ENCODE measurements around the gene MOK.
A peak's percentile ranks its signal among the peaks of the same experiment; 100 is the strongest.
"Not testable (repeated sequence)": the region's sequence is repeated elsewhere in the genome, so short reads cannot be mapped to it uniquely, and the experiment has no call there.

The MOK gene, protein sequence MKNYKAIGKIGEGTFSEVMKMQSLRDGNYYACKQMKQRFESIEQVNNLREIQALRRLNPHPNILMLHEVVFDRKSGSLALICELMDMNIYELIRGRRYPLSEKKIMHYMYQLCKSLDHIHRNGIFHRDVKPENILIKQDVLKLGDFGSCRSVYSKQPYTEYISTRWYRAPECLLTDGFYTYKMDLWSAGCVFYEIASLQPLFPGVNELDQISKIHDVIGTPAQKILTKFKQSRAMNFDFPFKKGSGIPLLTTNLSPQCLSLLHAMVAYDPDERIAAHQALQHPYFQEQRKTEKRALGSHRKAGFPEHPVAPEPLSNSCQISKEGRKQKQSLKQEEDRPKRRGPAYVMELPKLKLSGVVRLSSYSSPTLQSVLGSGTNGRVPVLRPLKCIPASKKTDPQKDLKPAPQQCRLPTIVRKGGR

DNA sequence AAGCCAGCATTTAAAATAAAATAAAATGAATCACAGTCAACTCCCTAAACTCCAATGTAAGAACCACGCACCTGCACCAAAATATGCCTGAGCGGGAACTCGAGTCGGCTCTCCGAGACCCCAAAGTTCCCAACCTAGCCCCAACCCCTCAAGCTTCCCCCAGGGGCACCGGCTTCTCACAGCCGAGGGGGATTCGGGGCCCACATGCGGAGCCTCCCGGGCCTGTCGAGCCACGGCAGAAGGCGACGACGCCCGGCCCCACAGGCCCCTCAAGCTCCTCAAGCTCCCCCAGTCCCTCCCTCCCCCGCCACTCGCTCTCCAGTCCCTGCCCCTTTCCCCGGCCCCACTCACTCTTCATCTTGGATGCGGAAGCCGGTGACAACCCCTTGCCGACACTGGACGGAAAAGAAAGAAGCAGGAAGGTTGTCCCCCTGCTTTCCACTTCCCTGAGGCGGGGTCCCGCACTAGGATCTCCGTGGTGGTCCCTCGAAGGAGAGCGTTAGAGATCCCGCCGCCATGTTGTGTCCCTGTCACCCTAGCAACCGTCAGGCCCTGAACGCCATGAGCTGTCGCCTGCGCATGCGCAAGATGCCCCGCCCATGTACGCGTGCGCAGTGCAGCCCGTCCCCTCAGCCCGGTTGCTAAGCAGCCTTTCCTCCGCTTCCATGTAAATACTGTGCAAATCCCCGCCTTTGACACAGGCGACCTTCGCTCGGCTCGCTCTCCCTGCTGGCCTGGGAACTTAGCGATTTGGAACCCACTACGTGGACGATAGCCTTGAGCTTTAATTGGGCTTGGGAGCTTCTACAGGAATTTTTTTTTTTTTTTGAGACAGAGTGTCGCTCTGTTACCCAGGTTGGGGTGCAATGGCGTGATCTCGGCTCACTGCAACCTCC, at the start of gene MOK:
MOK (minus strand) TSS at position 554 of the 896 bp plus-strand sequence; CDS start at position 358, 196 bp downstream.
- DNase-seq = peak; percentile 98

DNA sequence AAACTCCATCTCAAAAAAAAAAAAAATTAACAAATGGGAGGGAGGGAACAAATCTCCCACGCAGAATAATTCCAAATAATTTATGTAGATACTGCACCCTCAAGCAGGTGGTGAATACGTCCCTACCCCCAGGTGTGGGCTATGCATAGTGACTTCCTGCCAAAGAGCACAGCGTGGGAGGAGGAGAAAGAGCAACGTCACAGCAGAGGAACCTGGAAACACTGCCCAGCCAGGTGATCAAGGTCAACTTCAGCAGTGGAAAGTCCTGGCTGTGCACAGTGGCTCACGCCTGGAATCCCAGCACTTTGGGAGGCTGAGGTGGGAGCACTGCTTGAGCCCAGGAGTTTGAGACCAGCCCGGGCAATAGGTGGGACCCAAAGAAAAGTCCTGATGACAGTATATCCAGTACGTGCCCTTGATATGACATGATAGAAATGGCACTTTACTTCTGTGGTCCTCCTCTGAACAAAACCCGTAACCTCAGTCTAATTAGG, 48.2 kb upstream of the MOK start:
- DNase-seq = no peak

DNA sequence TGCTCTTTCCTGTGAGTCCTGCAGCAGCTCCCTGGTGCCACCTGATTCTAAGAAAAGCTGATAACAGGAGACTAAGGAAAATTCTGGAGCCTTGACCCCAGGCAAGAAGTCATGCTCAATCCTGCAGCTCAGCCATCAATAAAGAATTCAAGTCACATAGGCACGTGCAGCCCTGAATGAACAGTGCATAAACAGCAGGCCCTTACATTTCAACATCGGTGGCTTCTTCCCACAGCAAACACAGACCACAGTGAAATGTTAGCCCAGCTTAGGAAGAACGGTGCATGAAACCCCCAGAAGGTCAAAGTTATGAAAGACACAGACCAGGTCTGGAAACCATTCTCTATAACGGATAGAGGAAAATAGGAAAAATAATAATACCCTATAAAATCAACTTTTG, 47.2 kb upstream of the MOK start:
- no peak for DNase-seq

DNA sequence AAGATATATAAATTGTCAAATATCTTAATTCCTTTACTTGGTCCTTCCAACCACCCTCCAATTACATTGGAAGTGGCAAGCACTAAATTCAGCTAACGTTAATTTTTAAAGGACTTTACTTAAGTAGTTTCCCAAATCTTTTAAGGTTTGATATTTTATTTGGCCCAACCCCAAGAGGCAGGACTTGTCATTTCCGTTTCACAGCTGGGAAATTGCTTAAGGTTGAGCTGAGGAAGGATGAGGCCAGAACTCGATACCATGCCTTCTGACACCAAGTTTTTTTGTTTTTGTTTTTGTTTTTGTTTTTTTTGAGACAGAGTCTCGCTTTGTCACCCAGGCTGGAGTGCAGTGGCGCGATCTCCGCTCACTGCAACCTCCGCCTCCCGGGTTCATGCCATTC, 46.6 kb upstream of the MOK start:
- not testable (repeated sequence) for DNase-seq

DNA sequence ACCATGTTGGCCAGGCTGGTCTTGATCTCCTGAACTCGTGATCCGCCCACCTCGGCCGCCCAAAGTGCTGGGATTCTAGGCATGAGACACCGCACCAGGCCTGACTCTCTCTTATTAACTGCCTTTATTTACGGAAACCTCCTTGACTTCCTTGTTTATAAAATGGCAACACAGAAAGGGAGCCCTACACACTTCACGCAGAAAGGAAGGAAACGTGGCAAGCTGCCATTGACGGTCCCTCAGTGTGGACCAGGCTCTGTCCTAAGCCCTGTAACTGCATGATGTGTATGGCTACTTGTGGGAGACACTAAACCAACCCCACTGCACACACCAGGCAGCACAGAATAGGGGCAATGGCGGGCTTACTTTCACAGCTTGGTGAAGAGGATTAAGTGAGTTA, 46.1 kb upstream of the MOK start:
- DNase-seq = no peak

DNA sequence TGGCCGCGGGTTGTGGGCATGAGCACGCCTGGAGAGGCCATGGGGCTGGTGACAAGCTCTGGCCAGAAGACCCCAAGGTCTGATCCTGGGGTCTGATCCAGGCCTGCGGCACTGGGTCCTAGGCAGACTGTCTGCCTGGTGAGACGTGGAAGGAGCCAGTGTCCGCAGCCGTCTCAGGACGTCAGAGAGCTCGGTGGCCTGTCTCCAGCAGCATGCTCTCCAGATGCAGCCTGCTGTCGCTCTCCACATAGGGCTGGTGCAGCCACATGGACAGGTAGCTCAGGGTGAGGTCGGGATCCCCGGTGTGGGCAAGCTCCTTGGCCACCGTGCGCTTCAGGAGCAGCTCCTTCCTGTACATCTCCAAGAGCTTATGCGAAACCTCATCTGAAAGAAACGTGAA, 43.4 kb upstream of the MOK start:
- DNase-seq = no peak

DNA sequence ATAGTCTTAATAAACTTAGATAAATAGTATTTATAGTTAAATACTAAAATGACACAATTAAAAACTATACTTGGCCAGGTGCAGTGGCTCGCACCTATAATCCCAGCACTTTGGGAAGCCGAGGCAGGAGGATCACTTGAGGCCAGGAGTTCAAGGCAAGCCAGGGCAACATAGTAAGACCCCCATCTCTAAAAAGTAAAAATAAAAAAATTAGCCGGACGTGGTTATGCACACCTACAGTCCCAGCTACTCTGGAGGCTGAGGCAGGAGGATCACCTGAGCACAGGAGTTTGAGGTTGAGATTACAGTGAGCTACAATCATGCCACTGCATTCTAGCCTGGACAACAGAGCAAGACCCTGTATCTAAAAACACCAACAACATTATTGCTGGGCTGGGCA, 41.7 kb upstream of the MOK start:
- no peak for DNase-seq

DNA sequence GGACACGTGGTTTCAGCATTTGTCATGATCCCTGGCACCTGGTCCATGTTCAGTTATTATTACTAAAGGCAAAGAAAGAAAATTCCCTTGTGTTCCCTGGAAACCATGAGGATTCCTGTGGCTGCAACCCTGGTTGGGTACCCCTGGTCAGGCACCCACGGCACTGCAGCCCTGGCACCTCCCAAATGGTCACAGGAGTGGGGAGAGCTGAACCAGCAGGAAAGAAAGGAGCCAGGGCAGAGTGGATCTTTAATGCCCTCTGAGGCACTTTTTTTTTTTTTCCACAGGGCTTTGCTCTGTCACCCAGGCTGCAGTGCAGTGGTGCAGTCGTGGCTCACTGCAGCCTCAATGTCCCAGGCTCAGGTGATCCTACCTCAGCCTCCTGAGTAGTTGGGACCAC, 40.3 kb upstream of the MOK start:
- DNase-seq = no peak

DNA sequence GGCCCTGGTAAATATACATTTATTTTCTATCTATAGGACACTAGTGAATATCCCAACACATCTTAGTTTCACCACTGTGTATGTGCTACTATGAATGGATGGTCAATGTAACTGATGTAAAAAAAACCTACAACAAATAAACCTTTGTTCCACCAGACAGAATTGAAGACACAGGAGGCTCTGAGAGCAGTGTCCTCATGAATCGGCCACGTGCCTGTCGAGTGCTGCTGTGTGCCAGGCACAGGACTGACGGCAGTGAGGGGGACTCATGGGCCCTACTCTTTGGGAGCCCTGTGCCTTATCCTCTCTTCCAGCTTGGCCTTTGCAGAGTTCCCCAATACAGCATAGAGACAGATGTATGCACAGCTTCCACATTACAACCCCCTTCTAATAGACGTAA, 39.5 kb upstream of the MOK start:
- no peak for DNase-seq

DNA sequence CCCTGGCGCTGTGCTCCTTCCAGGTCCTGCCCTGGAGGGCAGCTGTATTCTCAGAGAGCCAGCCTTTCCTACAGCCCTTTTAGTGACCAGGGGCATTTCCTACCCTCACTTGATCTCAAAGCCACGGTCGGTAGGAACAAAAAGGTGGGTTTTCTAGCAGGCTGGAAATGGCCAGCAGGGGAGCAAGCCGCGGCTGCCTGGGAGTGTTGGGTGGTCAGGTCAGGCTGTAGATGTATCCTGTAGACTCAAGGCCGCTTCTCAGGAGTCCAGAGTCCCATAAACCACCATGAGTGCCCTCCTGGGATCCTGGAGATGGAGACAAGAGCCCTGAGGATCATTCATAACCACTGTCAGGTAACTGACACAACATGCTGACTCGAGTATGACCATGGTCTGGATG, 39.1 kb upstream of the MOK start:
- DNase-seq = no peak

DNA sequence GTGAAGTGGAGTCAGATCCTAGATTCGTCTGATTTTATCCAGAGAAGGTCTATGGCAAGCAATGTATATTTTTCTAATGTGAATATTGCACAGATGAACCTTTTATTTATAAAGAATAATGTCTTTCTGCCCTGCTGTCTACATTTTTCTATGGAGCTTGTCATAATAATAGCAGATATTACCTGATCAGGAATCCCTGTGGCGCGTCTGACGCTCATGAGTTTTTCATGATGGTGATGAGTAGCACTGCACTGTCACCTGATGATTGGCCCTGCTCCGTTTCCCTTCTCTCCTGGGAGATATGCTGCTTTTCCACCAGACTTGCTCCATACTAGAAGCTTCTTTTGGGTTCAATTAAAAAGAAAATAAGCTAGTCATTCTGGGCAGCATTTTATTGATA, 37.3 kb upstream of the MOK start:
- DNase-seq = no peak

DNA sequence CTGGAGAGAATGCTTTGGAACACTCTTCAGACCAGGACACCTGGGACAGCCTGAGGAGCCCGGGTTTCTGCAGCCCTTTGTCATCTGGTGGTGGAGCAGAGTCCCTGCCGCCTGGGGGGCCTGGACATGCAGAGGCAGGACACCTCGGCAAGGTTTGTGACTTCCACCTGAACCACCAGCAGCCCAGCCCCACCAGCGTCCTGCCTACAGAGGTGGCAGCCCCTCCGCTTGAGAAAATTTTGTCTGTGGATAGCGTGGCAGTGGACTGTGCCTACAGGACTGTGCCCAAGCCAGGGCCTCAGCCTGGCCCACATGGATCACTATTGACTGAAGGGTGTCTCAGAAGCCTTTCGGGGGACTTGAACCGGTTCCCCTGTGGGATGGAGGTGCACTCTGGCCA, 36.6 kb upstream of the MOK start:
- no peak for DNase-seq

DNA sequence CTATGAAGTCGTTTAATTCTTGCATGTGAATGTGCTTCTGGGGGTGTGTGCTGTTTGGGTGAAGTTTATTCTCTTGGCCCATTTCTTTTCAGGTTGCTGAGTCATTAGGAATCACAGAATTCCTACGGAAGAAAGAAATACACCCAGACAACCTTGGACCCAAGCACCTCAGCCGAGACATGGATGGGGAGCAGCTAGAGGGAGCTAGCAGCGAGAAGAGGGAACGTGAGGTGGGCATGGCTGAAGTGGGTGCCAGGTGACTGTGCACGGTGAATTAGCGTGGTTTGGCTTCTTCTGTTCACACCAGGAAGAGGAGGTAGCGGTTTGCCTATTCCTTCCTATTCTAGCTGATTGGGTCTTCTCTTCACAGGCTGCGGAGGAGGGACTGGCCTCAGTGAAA, 33.8 kb upstream of the MOK start:
- no peak for DNase-seq

DNA sequence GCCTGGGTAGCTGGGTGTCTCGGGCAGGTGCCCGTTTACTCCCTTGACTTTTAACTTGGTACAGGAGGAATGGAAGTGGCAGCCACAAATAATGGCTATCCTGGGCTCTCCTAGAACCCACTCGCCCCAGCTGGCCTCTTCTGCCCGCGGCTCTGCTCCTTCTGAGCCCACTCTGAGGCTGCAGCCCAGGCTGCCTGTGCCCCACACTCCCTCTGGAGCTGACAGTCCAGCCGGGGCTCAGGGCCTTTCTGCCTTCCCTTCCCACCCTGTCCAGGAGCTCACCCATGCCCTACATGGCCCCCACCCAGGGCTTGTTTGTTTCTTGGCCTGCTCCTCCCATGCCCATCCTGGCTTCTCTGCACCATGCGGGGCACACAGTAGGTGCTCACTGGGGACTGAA, 30.2 kb upstream of the MOK start:
- DNase-seq = no peak

DNA sequence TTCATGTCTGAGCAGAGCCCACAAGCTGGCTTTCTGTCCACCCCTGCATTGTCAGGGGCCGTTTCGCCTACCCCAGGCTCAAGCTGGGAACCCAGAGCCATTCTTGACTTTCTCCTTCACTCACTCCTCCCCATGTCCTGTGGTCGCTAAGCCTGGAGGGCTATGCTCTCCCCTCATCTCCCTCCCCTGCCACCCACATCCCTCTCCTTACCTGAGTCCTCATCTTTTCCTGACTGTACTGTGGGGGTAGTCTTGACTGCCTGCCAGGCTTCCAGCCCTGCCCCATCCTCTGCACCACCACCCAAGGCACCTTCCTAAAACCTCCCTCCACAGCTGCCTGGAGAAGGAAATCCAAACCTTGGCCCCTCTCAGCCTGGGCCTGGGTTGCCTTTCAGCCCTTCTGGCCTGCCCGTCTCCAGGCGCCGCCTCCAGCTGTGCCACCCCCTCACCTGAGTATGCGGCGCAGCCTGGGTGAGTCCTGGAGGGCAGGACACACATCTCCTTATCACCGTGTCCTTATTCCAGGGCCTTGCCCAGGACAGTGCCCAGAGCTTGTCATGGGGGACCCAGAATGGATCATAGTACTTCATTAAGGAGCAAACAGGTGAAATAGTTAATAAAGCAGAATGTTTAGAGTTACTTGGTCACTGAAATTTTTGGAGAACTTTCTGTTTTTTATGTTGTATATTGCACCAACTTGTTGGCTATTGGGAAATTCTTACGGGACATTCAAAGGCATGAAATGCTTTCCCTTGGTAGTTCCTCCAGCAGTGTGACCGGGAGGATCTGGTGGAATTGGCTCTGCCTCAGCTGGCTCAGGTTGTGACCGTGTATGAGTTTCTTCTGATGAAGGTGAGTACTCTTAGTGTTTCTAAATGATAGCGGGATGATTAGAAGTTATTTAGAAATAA, 29.1 kb upstream of the MOK start:
- no peak for DNase-seq

DNA sequence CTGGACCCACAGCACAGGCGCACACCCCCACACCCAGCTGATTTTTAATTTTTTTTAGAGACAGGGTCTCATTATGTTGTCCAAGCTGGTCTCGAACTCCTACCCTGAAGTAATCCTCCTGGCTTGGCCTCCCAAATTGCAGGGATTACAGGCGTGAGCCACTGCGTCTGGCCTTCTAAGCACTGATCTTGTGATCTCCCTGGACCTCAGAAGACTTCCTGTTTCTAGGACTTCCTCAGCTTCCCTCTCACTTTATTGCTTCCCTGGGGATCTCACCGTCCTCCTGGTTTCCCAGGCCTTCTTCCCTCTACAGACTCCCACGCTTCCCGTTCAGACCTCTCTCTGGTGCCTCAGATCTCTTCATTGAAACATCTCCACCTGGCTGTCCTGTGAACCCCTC, 28.4 kb upstream of the MOK start:
- no peak for DNase-seq

DNA sequence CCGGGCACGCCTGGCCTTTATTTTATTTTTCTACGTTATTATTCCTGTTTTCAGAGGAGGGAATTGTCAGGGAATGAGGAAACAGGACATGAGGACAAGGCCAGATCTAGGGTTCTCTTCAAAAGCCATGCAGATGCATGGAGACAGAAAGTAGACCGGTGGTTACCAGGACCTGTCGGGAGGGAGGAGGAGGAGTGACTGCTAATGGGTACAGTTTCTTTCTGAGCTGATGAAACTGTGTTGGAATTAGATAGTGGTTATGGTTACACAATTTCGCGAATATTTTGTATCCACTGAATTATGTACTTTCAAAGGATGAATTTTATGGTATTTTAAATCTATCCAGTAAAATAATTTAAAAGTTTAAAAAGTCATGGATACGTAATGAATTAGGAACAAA, 25.8 kb upstream of the MOK start:
- DNase-seq = no peak

DNA sequence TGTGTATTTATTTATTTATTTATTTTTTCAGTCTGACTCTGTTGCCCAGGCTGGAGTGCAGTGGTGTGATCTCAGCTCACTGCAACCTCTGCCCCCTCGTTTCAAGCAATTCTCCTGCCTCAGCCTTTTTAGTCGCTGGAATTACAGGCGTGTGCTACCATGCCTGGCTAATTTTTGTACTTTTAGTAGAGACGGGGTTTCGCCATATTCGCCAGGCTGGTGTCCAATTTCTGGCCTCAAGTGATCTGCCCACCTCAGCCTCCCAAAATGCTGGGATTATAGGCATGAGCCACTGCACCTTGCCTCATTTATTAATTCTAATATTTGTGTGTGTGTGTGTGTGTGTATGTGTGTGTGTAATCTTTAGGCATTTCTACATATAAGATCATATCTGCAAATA, 24.4 kb upstream of the MOK start:
- DNase-seq = not testable (repeated sequence)

DNA sequence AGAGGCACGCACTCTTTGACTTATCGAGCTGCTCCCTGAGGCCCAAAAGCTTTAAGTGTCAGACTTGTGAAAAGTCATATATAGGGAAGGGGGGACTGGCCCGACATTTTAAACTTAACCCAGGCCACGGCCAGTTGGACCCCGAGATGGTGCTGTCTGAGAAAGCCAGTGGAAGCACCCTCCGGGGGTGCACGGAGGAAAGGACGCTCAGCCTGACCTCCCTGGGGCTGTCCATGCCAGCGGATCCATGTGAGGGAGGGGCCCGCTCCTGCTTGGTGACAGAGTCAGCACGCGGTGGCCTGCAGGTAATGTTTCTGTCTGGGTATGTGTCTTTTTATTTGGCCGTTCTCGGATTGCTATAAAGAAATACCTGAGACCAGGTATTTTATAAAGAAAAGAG, 21.6 kb upstream of the MOK start:
- no peak for DNase-seq

DNA sequence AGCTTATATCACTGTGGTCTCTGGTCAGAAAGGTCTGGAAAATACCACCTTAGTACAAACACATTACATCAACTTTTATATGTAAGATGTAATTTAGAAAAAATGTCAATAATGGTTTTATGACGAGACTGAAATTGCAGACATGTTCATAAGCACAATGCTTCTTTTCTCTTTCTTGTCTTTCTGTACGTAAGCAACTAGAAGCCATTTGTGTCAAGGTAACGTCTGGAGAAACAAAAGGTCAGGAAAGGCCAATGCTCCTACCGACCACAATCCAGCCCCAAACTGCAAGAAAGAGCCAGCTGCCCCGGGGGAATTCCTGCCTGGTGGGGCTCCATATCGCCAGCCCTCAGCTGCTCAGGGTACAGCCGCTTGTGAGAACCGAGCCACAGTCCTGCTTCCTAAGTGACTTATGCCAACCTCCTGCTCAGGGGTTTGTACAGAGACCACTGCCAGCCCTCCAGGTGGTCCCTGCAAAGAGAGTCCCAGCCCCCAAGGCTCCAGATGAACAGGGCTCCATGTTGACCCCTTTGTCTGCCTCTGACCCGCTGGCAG, 20.9 kb upstream of the MOK start:
- no peak for DNase-seq

DNA sequence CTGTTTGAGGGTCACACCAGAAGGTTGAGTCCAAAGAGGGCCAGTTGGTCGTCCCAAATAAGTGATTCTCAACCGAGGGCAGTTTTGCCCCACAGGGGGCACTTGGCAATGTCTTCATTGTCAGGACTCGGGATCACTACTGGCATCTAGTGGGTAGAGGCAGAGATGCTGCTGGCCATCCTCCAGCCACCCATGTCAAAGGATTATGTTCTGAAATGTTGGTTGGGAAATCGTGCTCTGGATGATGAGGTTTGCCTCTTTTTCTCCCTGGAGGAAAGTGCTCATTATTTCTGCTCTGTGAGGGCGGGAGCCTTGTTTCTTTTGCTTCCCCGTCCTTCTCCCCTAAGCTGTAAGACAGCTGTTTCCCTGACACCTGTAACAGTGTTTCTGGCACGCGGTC, 18.1 kb upstream of the MOK start:
- peak; percentile 24 for DNase-seq
